Measurements from ENCODE around the gene C2orf80. TPM values are rescaled to one million over a fixed set of nuclear protein-coding genes. Genes with fewer than 3 reads are reported as not detected.

The C2orf80 gene
- total and polyA plus RNA-seq, 12 donors: not detected

DNA sequence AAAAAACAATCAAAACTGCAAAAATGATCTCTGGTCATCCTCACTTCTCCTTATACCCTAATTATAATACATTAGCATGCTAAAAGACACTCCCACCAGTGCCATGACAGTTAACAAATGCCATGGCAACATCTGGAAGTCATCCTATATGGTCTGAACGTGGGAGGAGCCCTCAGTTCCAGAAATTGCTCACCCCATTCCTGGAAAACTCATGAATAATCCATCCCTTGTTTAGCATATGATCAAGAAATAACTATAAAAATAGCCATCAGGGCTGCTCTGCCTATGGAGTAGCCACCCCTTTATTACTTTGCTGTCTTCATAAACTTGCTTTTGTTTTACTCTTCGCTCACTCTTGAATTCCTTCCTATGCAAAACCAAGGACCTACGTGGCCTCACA lies 5.7 kb upstream of the C2orf80 start:
- WGBS, 4 donors: 88 to 94% (median 91%) methylated on average over 3 of the region's 3 CpGs
- DNase-seq: no peak
- no peaks in the 10 kb centered on the region for H3K9me3 ChIP-seq (replicated peaks in 1 of 3)
- H3K27me3 ChIP-seq: no peaks in the 10 kb centered on the region
- H3K36me3 ChIP-seq (replicated peaks in 1 of 2): no peaks in the 10 kb centered on the region
- TF ChIP-seq POLR2A (IDR thresholded peaks at IDR 0.05): no peak
- TF ChIP-seq, protein P1, sequence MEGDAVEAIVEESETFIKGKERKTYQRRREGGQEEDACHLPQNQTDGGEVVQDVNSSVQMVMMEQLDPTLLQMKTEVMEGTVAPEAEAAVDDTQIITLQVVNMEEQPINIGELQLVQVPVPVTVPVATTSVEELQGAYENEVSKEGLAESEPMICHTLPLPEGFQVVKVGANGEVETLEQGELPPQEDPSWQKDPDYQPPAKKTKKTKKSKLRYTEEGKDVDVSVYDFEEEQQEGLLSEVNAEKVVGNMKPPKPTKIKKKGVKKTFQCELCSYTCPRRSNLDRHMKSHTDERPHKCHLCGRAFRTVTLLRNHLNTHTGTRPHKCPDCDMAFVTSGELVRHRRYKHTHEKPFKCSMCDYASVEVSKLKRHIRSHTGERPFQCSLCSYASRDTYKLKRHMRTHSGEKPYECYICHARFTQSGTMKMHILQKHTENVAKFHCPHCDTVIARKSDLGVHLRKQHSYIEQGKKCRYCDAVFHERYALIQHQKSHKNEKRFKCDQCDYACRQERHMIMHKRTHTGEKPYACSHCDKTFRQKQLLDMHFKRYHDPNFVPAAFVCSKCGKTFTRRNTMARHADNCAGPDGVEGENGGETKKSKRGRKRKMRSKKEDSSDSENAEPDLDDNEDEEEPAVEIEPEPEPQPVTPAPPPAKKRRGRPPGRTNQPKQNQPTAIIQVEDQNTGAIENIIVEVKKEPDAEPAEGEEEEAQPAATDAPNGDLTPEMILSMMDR (IDR thresholded peaks at IDR 0.05): no peak
- no peak overlapping the region for H3K4me3 ChIP-seq
- H3K27ac ChIP-seq: no peak overlapping the region
- intact Hi-C loops (cut with DNase I): no loop called here
- H3K4me1 ChIP-seq (replicated peaks in 1 of 2): no peaks in the 10 kb centered on the region

DNA sequence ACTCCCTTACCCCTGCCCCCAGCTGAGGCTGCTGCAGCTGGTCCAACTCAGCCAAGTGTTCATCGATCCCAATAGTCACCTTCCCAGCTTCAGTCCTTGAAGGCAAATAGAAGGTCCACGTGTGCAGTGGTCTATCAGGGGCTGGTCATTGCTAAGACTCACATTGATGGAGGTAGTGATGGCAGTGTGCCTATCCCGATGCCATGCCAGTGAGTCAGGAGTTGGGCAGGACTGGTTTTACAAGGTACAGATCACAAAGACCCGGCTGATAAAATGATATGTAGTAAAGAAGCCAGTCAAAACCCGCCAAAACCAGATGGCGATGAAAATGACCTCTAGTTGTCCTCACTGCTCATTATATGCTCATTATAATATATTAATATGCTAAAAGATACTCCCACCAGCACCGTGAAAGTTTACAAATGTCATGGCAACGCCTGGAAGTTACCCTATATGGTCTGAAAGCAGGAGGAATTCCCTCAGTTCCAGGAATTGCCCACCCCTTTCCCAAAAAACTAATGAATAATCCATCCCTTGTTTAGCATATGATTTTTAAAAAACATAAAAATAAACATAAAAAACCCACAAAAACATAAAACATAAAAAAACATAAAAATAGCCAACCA lies 2.9 kb upstream of the C2orf80 start:
- TF ChIP-seq, protein P1 (IDR thresholded peaks at IDR 0.05): no peak
- no peak for TF ChIP-seq POLR2A (IDR thresholded peaks at IDR 0.05)
- H3K4me1 ChIP-seq (replicated peaks in 1 of 2): no peaks in the 10 kb centered on the region
- H3K27ac ChIP-seq: no peak overlapping the region
- 87 to 91% (median 90%) methylated on average over 8 of the region's 8 CpGs for WGBS, 4 donors
- H3K9me3 ChIP-seq (replicated peaks in 1 of 3): no peaks in the 10 kb centered on the region
- intact Hi-C loops (cut with DNase I): no loop called here
- no peak for DNase-seq
- no peaks in the 10 kb centered on the region for H3K36me3 ChIP-seq (replicated peaks in 1 of 2)
- H3K4me3 ChIP-seq: no peak overlapping the region
- H3K27me3 ChIP-seq: no peaks in the 10 kb centered on the region

DNA sequence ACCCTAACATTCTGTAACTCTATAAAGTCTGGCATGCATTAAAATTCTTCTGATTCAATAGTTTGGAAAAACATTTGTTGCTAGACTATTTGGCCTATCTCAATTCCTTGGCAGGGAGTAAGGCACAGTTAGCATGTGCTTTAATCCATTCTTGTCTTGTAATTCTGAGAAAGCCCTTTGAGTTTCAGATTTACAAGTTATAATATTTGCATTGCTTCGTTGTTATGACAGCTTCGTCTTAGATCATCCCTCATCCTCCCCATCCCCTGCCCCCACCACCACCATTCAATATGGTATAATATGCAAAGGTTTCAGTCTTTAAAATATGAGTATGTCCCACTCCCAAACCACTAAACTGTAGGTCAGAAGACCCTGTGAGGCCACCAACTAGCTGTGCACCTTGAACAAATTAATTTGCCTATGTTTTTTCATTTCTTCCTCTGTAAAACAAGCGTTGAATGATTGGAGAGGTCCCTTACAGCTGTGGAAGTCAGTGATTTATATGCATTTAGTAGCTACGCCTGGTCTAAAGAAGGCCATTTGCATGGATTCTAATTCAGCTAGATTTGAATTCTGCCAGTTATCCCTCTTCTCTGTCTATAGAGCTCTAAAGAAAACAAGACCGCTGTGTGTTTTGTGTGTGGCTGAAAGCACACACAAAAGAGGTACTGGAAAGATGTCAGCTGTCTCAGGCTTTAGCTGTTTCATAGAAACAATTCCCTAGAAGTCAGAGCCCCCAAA lies 591 bp downstream of the C2orf80 start:
- Histone ChIP-seq H3K4me1 (replicated peaks in 1 of 2) (no peaks in the 10 kb centered on the region), H3K27ac (no peak overlapping the region), H3K4me3 (no peak overlapping the region), H3K9me3 (replicated peaks in 1 of 3) (no peaks in the 10 kb centered on the region), H3K36me3 (replicated peaks in 1 of 2) (no peaks in the 10 kb centered on the region), H3K27me3 (no peaks in the 10 kb centered on the region)
- intact Hi-C loops (cut with DNase I): no loop called here
- DNase-seq: no peak
- no peak for TF ChIP-seq POLR2A (IDR thresholded peaks at IDR 0.05)
- TF ChIP-seq, protein P1 (IDR thresholded peaks at IDR 0.05): no peak
- WGBS, 4 donors: 82 to 86% (median 83%) methylated on average over 5 of the region's 5 CpGs

DNA sequence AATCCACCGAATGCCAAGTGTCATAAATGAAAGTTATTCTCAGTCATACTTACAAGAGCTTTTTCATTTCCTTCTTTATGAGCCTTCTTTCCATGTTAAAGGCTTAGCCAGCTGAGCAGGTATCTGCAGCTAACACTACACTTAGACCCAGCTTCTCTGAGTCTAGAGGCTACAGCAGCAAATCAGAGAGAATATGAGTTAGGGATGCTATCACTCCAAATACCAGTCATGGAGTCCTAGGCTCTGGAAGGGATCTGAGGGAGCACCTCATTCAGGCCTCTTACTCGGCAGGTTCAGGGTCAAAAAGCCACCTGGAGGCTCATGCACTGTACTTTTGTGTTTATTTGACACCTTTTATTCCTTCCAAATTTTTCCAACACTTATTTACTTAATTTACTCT lies 2.9 kb downstream of the C2orf80 start:
- Histone ChIP-seq H3K27me3 (no peaks in the 10 kb centered on the region), H3K4me3 (no peak overlapping the region), H3K4me1 (replicated peaks in 1 of 2) (no peaks in the 10 kb centered on the region), H3K27ac (no peak overlapping the region), H3K36me3 (replicated peaks in 1 of 2) (no peaks in the 10 kb centered on the region), H3K9me3 (replicated peaks in 1 of 3) (no peaks in the 10 kb centered on the region)
- WGBS, 4 donors: 82 to 95% (median 91%) methylated on average over 2 of the region's 2 CpGs
- no peak for TF ChIP-seq POLR2A (IDR thresholded peaks at IDR 0.05)
- TF ChIP-seq, protein P1 (IDR thresholded peaks at IDR 0.05): no peak
- intact Hi-C loops (cut with DNase I): no loop called here
- no peak for DNase-seq
